ENCODE measurements around the gene GH2. TPM values are rescaled to one million over a fixed set of nuclear protein-coding genes. Genes with fewer than 3 reads are reported as not detected.

The GH2 gene
- total RNA-seq, 1 donor from 2014 or later, result not detected

DNA sequence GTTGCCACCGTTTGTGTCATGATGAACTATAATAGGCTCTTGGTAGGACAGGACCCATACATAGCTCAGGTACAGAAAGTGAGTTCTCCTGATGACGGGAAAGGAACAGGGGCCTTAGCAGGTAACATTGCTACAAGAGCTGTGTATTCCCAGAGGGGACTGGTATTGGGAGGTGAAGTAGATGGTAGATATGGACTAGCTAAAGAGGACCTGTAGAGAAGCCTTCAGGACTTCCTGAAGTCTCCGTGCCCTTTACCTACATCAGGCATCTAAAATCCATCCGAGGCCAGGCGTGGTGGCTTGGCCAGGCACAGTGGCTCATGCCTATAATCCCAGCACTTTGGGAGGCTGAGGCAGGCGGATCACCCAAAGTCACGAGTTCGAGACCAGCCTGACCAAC lies 26.6 kb downstream of the GH2 start:
- no peak for TF ChIP-seq EZH2 (IDR thresholded peaks at IDR 0.05)
- no peak for TF ChIP-seq EZH2phosphoT487 (IDR thresholded peaks at IDR 0.05)
- TF ChIP-seq CTCF (IDR thresholded peaks at IDR 0.05), result no peak
- Mint-ChIP-seq H3K27ac (no peak overlapping the region), H3K9me3 (no peaks in the 10 kb centered on the region), H3K4me3 (no peak overlapping the region), H3K4me1 (no peaks in the 10 kb centered on the region), H3K27me3 (ENCODE audit: insufficient read depth, low read depth) (peaks cover 5% of the 10 kb centered on the region), H3K36me3 (no peaks in the 10 kb centered on the region)
- Histone ChIP-seq H3K4me1 (no peaks in the 10 kb centered on the region), H2AFZ (replicated peaks) (no peak overlapping the region), H3K4me2 (no peak overlapping the region), H3K4me3 (no peak overlapping the region), H3K27me3 (peaks cover 6% of the 10 kb centered on the region), H3F3A (ENCODE audit: low read depth) (no peaks in the 10 kb centered on the region), H3K9me3 (ENCODE audit: low read depth) (no peaks in the 10 kb centered on the region), H3K27ac (no peak overlapping the region), H3K36me3 (no peaks in the 10 kb centered on the region), H3K9ac (no peak overlapping the region), H4K20me1 (ENCODE audit: low read depth) (no peaks in the 10 kb centered on the region), H3K79me2 (ENCODE audit: low read depth) (no peaks in the 10 kb centered on the region)
- DNase-seq (ENCODE audit: low spot score), result no peak

DNA sequence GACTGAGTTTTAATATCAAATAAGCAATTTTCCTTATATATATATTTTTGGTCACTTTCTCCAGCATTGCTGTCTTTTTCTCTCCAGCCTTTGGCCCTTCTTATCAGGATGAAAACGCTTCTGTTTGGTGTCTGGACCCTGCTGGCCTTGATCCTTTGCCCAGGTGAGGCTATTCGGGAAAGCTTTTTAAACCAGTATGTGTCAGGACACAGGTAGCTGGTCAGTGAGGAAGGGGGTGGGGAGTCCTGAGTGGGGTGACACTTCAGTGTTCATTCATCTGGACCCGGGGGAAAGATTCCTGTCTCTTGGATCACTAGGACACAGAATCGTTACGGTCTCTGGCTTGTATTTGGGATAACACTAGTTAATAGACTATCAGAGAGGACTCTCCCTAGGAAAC lies 27.0 kb downstream of the GH2 start:
- Histone ChIP-seq H2AFZ (replicated peaks) (no peak overlapping the region), H3K4me2 (no peak overlapping the region), H3K4me3 (no peak overlapping the region), H3K9ac (no peak overlapping the region), H3F3A (ENCODE audit: low read depth) (no peaks in the 10 kb centered on the region), H4K20me1 (ENCODE audit: low read depth) (no peaks in the 10 kb centered on the region), H3K36me3 (no peaks in the 10 kb centered on the region), H3K79me2 (ENCODE audit: low read depth) (no peaks in the 10 kb centered on the region), H3K4me1 (no peaks in the 10 kb centered on the region), H3K27me3 (peaks cover 9% of the 10 kb centered on the region), H3K9me3 (ENCODE audit: low read depth) (no peaks in the 10 kb centered on the region), H3K27ac (no peak overlapping the region)
- peaks cover 1% of the 10 kb centered on the region for H3K4me1 Mint-ChIP-seq
- no peak overlapping the region for H3K27ac Mint-ChIP-seq
- H3K4me3 Mint-ChIP-seq, result no peak overlapping the region
- H3K27me3 Mint-ChIP-seq (ENCODE audit: insufficient read depth, low read depth), result peaks cover 7% of the 10 kb centered on the region
- no peak for TF ChIP-seq EZH2phosphoT487 (IDR thresholded peaks at IDR 0.05)
- no peak for TF ChIP-seq EZH2 (IDR thresholded peaks at IDR 0.05)
- no peak for TF ChIP-seq CTCF (IDR thresholded peaks at IDR 0.05)
- no peaks in the 10 kb centered on the region for H3K9me3 Mint-ChIP-seq
- H3K36me3 Mint-ChIP-seq, result no peaks in the 10 kb centered on the region
- DNase-seq (ENCODE audit: low spot score), result no peak

DNA sequence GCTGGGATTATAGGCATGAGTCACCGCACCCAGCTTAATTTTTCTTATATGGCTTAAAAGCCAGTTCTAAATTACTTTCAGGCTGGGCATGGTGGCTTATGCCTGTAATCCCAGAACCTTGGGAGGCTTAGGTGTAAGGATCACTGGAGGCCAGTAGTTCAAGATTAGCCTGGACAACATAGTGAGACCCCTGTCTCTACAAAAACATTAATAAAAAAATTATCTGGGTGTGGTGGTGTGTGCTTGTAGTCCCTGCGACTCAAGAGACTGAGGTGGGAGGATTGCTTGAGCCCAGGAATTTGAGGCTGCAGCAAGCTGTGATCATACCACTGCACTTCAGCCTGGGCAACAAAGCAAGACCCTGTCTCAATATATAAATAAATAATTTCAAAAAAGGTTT lies 28.5 kb downstream of the GH2 start:
- Histone ChIP-seq H3K36me3 (no peaks in the 10 kb centered on the region), H3K79me2 (ENCODE audit: low read depth) (no peaks in the 10 kb centered on the region), H3K9me3 (ENCODE audit: low read depth) (no peaks in the 10 kb centered on the region), H3F3A (ENCODE audit: low read depth) (peaks cover 6% of the 10 kb centered on the region), H3K27ac (no peak overlapping the region), H3K4me3 (no peak overlapping the region), H3K4me2 (no peak overlapping the region), H3K9ac (no peak overlapping the region), H3K4me1 (no peaks in the 10 kb centered on the region), H2AFZ (replicated peaks) (no peak overlapping the region), H4K20me1 (ENCODE audit: low read depth) (no peaks in the 10 kb centered on the region), H3K27me3 (peaks cover 23% of the 10 kb centered on the region)
- no peak for TF ChIP-seq EZH2phosphoT487 (IDR thresholded peaks at IDR 0.05)
- TF ChIP-seq EZH2 (IDR thresholded peaks at IDR 0.05), result no peak
- TF ChIP-seq CTCF (IDR thresholded peaks at IDR 0.05), result no peak
- Mint-ChIP-seq H3K27ac (no peak overlapping the region), H3K4me1 (peaks cover 6% of the 10 kb centered on the region), H3K9me3 (peaks cover 5% of the 10 kb centered on the region), H3K4me3 (no peak overlapping the region), H3K27me3 (ENCODE audit: insufficient read depth, low read depth) (peaks cover 17% of the 10 kb centered on the region), H3K36me3 (no peaks in the 10 kb centered on the region)
- DNase-seq (ENCODE audit: low spot score), result no peak
